ENCODE measurements around the gene SIGLEC9.

Gene SIGLEC9

DNA sequence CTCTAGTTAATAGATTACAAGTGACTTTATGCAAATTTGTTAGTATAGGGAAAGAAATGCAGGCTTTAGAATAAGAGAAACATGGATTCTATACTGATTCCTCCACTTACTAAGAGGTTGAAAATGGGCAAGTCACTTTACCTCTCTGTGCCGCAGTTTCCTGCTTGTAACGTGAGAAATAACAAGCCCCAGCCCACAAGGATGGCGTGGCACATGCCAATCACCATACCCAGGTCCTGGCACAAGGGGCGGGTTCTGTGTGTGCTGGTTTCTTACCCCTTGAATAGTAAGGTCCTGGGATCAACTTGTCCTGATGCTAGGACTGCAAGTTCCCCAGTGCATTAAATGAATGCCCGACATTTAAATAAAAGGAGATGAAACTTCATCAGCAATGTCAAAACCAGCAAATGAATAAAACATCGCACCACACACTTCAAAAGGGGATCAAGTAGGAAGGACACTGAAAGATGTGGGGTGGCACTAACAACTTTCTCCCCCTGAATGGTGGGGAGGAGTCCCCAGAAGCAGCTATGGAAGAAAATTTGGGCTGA is 7.9 kb upstream of the SIGLEC9 start (continued):
- no peak for TF ChIP-seq ZFP41 (tag by site-specific recombination; IDR thresholded peaks at IDR 0.05; ENCODE audit: borderline replicate concordance)
- TF ChIP-seq KLF1 (tag by site-specific recombination; IDR thresholded peaks at IDR 0.05), result no peak
- no peak for TF ChIP-seq ZNF37A (tag by site-specific recombination; IDR thresholded peaks at IDR 0.05)
- no peak for TF ChIP-seq SP3 (tag by site-specific recombination; IDR thresholded peaks at IDR 0.05)
- no peak for TF ChIP-seq ZNF621 (tag by site-specific recombination; IDR thresholded peaks at IDR 0.05)
- TF ChIP-seq, protein P1, sequence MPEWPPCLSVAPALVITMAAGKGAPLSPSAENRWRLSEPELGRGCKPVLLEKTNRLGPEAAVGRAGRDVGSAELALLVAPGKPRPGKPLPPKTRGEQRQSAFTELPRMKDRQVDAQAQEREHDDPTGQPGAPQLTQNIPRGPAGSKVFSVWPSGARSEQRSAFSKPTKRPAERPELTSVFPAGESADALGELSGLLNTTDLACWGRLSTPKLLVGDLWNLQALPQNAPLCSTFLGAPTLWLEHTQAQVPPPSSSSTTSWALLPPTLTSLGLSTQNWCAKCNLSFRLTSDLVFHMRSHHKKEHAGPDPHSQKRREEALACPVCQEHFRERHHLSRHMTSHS (tag by site-specific recombination; IDR thresholded peaks at IDR 0.05), result no peak
- TF ChIP-seq ZNF311 (tag by site-specific recombination; IDR thresholded peaks at IDR 0.05; ENCODE audit: borderline replicate concordance), result no peak
- no peak for TF ChIP-seq ZXDB (tag by site-specific recombination; IDR thresholded peaks at IDR 0.05)
- TF ChIP-seq, protein P2, sequence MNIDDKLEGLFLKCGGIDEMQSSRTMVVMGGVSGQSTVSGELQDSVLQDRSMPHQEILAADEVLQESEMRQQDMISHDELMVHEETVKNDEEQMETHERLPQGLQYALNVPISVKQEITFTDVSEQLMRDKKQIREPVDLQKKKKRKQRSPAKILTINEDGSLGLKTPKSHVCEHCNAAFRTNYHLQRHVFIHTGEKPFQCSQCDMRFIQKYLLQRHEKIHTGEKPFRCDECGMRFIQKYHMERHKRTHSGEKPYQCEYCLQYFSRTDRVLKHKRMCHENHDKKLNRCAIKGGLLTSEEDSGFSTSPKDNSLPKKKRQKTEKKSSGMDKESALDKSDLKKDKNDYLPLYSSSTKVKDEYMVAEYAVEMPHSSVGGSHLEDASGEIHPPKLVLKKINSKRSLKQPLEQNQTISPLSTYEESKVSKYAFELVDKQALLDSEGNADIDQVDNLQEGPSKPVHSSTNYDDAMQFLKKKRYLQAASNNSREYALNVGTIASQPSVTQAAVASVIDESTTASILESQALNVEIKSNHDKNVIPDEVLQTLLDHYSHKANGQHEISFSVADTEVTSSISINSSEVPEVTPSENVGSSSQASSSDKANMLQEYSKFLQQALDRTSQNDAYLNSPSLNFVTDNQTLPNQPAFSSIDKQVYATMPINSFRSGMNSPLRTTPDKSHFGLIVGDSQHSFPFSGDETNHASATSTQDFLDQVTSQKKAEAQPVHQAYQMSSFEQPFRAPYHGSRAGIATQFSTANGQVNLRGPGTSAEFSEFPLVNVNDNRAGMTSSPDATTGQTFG (tag by site-specific recombination; IDR thresholded peaks at IDR 0.05; ENCODE audit: borderline replicate concordance), result no peak
- TF ChIP-seq, protein P3, sequence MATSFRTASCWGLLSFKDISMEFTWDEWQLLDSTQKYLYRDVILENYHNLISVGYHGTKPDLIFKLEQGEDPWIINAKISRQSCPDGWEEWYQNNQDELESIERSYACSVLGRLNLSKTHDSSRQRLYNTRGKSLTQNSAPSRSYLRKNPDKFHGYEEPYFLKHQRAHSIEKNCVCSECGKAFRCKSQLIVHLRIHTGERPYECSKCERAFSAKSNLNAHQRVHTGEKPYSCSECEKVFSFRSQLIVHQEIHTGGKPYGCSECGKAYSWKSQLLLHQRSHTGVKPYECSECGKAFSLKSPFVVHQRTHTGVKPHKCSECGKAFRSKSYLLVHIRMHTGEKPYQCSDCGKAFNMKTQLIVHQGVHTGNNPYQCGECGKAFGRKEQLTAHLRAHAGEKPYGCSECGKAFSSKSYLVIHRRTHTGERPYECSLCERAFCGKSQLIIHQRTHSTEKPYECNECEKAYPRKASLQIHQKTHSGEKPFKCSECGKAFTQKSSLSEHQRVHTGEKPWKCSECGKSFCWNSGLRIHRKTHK (tag by site-specific recombination; IDR thresholded peaks at IDR 0.05), result no peak

DNA sequence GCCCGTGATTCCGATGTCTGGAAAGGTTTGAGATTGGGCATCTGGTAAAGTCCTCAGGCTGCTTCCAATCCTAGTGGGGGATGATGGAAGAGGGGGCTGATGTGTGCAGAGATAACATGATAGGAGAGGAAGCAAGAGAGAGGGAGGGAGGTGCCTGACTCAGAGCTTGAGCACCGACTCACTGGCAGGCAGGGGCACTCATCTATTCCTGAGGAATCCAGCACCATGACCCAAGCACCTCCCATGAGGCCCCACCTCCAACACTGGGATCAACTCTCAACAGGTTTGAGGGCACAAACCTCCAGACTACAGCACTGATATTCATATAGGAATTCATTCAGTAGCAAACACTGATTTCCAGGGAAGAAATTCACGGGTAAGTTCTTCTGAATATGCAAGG is 5.6 kb upstream of the SIGLEC9 start:
- Histone ChIP-seq H3K9me3 (ENCODE audit: control insufficient read depth, insufficient read depth, low read depth, low read length) (no peaks in the 10 kb centered on the region), H3K36me3 (ENCODE audit: control insufficient read depth in 2 of 2, insufficient read depth in 1 of 2, low read length in 2 of 2) (no peaks in the 10 kb centered on the region), H3K27ac (ENCODE audit: extremely low read depth, low read depth, low read length) (no peak overlapping the region), H3K4me1 (ENCODE audit: control insufficient read depth, insufficient read depth, low read length) (no peaks in the 10 kb centered on the region), H3K4me3 (ENCODE audit: low read depth, low read length) (no peak overlapping the region)
- ChIA-PET POLR2A (no interaction called here), CTCF (interaction anchor here (1.8 kb wide), 1 partner anchor 23 kb away, joined by 4 read pairs; no protein-coding TSS in a partner anchor)
- TF ChIP-seq, protein P4, sequence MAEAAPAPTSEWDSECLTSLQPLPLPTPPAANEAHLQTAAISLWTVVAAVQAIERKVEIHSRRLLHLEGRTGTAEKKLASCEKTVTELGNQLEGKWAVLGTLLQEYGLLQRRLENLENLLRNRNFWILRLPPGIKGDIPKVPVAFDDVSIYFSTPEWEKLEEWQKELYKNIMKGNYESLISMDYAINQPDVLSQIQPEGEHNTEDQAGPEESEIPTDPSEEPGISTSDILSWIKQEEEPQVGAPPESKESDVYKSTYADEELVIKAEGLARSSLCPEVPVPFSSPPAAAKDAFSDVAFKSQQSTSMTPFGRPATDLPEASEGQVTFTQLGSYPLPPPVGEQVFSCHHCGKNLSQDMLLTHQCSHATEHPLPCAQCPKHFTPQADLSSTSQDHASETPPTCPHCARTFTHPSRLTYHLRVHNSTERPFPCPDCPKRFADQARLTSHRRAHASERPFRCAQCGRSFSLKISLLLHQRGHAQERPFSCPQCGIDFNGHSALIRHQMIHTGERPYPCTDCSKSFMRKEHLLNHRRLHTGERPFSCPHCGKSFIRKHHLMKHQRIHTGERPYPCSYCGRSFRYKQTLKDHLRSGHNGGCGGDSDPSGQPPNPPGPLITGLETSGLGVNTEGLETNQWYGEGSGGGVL (tag by site-specific recombination; IDR thresholded peaks at IDR 0.05), result 0 out of 2 replicates have a peak, but pooled peaks have one; percentile 18
- TF ChIP-seq ZNF292 (tag by site-specific recombination; IDR thresholded peaks at IDR 0.05; ENCODE audit: borderline replicate concordance, low read depth), result no peak

DNA sequence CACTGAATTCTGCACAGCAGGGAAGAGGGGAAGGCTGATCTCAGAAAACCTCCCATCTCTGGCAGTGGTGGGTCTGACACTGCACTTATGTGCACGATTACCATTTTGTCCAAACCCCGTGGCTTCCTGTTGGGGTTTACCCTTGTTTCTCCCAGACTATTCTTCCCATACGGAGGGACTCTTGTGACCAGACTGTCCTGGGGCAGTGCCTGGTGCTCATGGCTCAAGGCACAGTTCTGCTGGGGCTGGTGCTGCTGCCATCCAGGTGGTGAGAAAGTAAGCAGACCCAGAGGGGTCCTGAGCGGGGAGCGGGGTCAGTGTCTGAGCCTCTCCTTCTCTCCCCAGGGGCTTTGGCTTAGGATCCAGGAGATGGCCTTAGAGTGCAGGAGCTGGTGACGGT is 5.1 kb upstream of the SIGLEC9 start:
- CTCF ChIA-PET, result no interaction called here

DNA sequence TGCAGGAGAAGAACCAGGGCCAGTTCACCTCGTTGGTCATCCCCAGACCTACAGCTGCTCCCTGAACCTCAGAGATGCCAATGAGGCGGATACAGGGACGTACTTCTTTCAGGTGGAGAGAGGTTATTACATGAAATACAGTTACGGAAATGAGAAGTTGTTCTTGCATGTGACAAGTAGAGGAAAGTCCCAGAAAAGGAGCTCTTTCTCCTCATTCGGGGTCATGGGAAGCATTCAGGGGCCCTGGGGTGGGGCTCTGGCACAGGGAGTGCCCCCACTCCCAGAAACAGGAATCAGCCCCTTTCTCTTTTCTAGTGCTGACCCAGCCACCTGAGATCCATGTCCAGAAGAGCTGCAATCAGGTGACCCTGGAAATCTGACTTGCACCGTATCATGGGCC is 4.5 kb upstream of the SIGLEC9 start:
- ChIA-PET POLR2A (no interaction called here), CTCF (interaction anchor here (0.7 to 1.1 kb wide), 2 partner anchors 9 to 164 kb away, joined by 3 to 4 read pairs; no protein-coding TSS in a partner anchor)
- no peaks in the 10 kb centered on the region for H3K4me1 ChIP-seq (ENCODE audit: control insufficient read depth, insufficient read depth, low read length)
- H3K27ac ChIP-seq (ENCODE audit: extremely low read depth, low read depth, low read length), result no peak overlapping the region
- no peaks in the 10 kb centered on the region for H3K9me3 ChIP-seq (ENCODE audit: control insufficient read depth, insufficient read depth, low read depth, low read length)
- no peak overlapping the region for H3K4me3 ChIP-seq (ENCODE audit: low read depth, low read length)
- H3K36me3 ChIP-seq (ENCODE audit: control insufficient read depth in 2 of 2, insufficient read depth in 1 of 2, low read length in 2 of 2), result no peaks in the 10 kb centered on the region
- TF ChIP-seq SCRT2 (tag by site-specific recombination; IDR thresholded peaks at IDR 0.05) (no peak), ZNF10 (tag by site-specific recombination; IDR thresholded peaks at IDR 0.05) (no peak), YY1 (tag by site-specific recombination; IDR thresholded peaks at IDR 0.05) (no peak), ZNF549 (tag by site-specific recombination; IDR thresholded peaks at IDR 0.05) (no peak), ZNF670 (tag by site-specific recombination; IDR thresholded peaks at IDR 0.05; ENCODE audit: low read depth) (no peak), KLF16 (tag by site-specific recombination; IDR thresholded peaks at IDR 0.05) (no peak), EGR2 (tag by site-specific recombination; IDR thresholded peaks at IDR 0.05; ENCODE audit: low read depth) (no peak), SCRT1 (tag by site-specific recombination; IDR thresholded peaks at IDR 0.05; ENCODE audit: borderline replicate concordance) (no peak), GLIS2 (tag by site-specific recombination; IDR thresholded peaks at IDR 0.05) (no peak), SETDB1 (IDR thresholded peaks at IDR 0.05; ENCODE audit: insufficient read length, low read length) (no peak), PRDM1 (tag by site-specific recombination; IDR thresholded peaks at IDR 0.05) (no peak), MEIS1 (CRISPR knock-in tag; IDR thresholded peaks at IDR 0.05; ENCODE audit: borderline replicate concordance) (no peak)

More for the DNA sequence above, 5.1 kb upstream of the SIGLEC9 start:
- TF ChIP-seq ZNF302 (tag by site-specific recombination; IDR thresholded peaks at IDR 0.05; ENCODE audit: low read depth) (no peak), IKZF3 (tag by site-specific recombination; IDR thresholded peaks at IDR 0.05) (no peak)
- Histone ChIP-seq H3K27ac (ENCODE audit: extremely low read depth, low read depth, low read length) (no peak overlapping the region), H3K36me3 (ENCODE audit: control insufficient read depth in 2 of 2, insufficient read depth in 1 of 2, low read length in 2 of 2) (no peaks in the 10 kb centered on the region), H3K4me3 (ENCODE audit: low read depth, low read length) (no peak overlapping the region), H3K4me1 (ENCODE audit: control insufficient read depth, insufficient read depth, low read length) (no peaks in the 10 kb centered on the region), H3K9me3 (ENCODE audit: control insufficient read depth, insufficient read depth, low read depth, low read length) (no peaks in the 10 kb centered on the region)
- POLR2A ChIA-PET, result no interaction called here

All from HEK293 (cell line).